ENCODE data around the gene LILRA2.

The LILRA2 gene

GRCh38 chr19:54573330-54573872 is at the start of gene LILRA2:
TSS of gene LILRA2 (plus strand) at chr19:54573790. CDS start at chr19:54573879, 89 bp downstream.
- H3K27me3 Mint-ChIP-seq, result peaks cover 6% of the 10 kb centered on the region
- no peaks in the 10 kb centered on the region for H3K9me3 Mint-ChIP-seq
- DNase-seq (ENCODE audit: low spot score in 2 of 2) (no peak), ATAC-seq (ENCODE audit: low read depth) (peak; percentile 41)
- H3K27ac Mint-ChIP-seq, result peak within 1 kb of the TSS; percentile 16
- peaks cover 22% of the 10 kb centered on the region for H3K4me1 Mint-ChIP-seq
- peak within 1 kb of the TSS; percentile 74 for H3K4me3 Mint-ChIP-seq
- no peaks in the 10 kb centered on the region for H3K36me3 Mint-ChIP-seq

DNA sequence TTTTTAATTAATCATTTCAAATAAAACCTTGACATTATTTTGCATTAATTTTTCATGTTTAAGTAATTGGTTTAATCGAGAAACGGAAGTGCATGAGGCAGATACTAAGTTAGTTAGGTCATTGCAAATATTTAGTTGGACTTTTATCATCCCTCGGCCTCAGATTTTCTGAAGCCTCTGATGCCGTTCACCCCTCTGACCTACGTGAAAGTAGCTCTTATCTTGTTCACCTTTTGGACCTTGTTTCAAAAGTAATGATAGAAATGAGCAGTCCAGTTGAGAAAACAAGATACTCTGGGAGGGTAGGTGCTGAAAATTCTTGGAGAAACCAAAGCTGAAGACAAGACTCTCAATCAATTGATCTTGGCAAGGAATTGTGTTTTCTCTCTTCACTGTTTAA is 48.0 kb upstream of the LILRA2 start:
- Mint-ChIP-seq H3K27me3 (peaks cover 30% of the 10 kb centered on the region), H3K9me3 (peaks cover 2% of the 10 kb centered on the region), H3K27ac (no peak overlapping the region), H3K4me1 (peaks cover 22% of the 10 kb centered on the region), H3K36me3 (no peaks in the 10 kb centered on the region), H3K4me3 (no peak overlapping the region)
- no peak for DNase-seq (ENCODE audit: low spot score in 2 of 2)
- ATAC-seq (ENCODE audit: low read depth), result no peak

DNA sequence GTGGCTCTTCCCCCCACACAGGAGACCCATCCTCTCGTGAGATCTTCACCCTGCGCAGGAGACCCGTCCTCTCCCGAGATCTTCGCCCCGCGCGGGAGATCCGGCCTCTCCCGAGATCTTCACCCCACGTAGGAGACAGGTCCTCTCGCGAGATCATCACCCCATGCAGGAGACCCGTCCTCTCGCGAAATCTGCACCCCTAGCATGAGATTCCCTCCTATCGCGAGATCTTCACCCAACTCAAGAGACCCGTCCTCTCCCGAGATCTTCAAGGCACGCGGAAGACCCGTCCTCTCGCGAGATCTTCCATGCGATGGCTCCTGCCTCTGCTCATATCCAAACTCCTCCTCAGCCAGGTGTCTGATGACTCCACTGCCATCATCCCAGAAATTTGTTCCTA is 46.6 kb upstream of the LILRA2 start:
- no peak for ATAC-seq (ENCODE audit: low read depth)
- H3K27ac Mint-ChIP-seq, result no peak overlapping the region

DNA sequence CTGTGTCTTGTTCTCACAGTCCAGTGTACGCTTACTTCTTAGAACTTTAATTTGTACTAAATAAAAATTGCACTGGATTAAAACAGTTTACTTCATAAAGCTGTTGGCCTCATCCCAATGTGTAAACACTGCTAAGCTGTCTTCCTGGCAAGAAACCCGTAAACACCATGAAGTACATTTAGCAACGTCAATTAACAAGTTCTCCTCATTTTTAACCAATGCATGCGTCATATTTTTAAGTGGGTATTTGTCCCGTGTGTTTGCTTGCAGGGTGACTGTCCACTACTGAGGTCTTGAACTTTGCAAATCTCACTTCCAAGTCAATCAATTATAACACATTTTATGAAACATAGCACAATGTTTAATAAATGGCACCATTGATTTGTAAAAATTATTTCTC is 42.7 kb upstream of the LILRA2 start:
- ATAC-seq (ENCODE audit: low read depth) (no peak), DNase-seq (ENCODE audit: low spot score in 2 of 2) (no peak)
- Mint-ChIP-seq H3K4me3 (no peak overlapping the region), H3K27me3 (peaks cover 22% of the 10 kb centered on the region), H3K9me3 (no peaks in the 10 kb centered on the region), H3K4me1 (peaks cover 13% of the 10 kb centered on the region), H3K36me3 (no peaks in the 10 kb centered on the region), H3K27ac (no peak overlapping the region)

More for the DNA sequence above, 46.6 kb upstream of the LILRA2 start:
- DNase-seq (ENCODE audit: low spot score in 2 of 2), result no peak
- Mint-ChIP-seq H3K4me3 (no peak overlapping the region), H3K27me3 (peaks cover 23% of the 10 kb centered on the region), H3K4me1 (peaks cover 11% of the 10 kb centered on the region), H3K36me3 (no peaks in the 10 kb centered on the region), H3K9me3 (peaks cover 2% of the 10 kb centered on the region)

GRCh38 chr19:54532528-54532927 is 41.1 kb upstream of the LILRA2 start:
- H3K4me1 Mint-ChIP-seq, result peaks cover 13% of the 10 kb centered on the region
- no peak for DNase-seq (ENCODE audit: low spot score in 2 of 2)
- H3K4me3 Mint-ChIP-seq, result peak overlapping the region; percentile 51
- no peaks in the 10 kb centered on the region for H3K36me3 Mint-ChIP-seq
- no peak overlapping the region for H3K27ac Mint-ChIP-seq
- H3K27me3 Mint-ChIP-seq, result peaks cover 17% of the 10 kb centered on the region
- ATAC-seq (ENCODE audit: low read depth), result peak; percentile 63
- no peaks in the 10 kb centered on the region for H3K9me3 Mint-ChIP-seq

DNA sequence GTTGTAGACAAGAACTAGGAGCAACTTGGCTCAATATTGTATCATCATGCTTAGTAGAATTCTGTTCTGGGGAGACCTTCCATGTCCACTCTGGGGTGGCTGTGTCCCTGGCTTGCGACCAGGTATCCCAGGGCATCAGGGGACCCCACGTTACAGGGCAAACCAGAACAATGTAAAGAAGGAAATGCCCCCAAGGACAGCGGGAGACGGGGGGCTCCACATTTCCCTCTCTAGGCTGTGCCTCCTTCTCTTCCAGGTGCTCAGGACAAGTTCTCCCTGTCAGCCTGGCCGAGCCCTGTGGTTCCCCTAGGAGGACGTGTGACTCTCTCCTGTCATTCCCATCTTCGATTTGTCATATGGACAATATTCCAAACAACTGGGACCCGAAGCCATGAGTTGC is 40.1 kb upstream of the LILRA2 start:
- Mint-ChIP-seq H3K4me3 (no peak overlapping the region), H3K4me1 (peaks cover 13% of the 10 kb centered on the region), H3K36me3 (no peaks in the 10 kb centered on the region), H3K27me3 (peaks cover 14% of the 10 kb centered on the region), H3K27ac (no peak overlapping the region), H3K9me3 (no peaks in the 10 kb centered on the region)
- ATAC-seq (ENCODE audit: low read depth) (no peak), DNase-seq (ENCODE audit: low spot score in 2 of 2) (no peak)

DNA sequence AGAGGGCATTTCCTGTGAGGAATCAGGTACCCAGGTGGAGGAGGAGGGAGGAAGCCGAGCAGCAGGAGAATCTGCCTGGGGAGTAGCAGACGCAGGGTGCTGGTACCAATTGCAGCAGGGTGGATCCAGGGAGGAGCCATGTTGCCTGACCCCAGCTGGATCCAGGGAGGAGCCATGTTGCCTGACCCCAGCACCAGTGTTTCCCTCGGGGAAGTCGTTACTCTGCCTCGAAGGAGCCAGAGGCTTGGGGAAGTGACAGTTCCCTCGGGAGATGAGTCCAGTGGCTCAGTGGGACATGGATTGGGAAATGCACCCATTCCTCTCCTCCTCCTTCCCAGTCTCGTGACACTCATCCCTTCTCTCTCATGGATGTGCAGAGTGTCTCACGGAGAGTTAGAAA is 39.4 kb upstream of the LILRA2 start:
- peaks cover 11% of the 10 kb centered on the region for H3K27me3 Mint-ChIP-seq
- peaks cover 9% of the 10 kb centered on the region for H3K4me1 Mint-ChIP-seq
- H3K9me3 Mint-ChIP-seq, result no peaks in the 10 kb centered on the region
- H3K36me3 Mint-ChIP-seq, result no peaks in the 10 kb centered on the region
- DNase-seq (ENCODE audit: low spot score in 2 of 2) (no peak), ATAC-seq (ENCODE audit: low read depth) (no peak)
- no peak overlapping the region for H3K4me3 Mint-ChIP-seq
- no peak overlapping the region for H3K27ac Mint-ChIP-seq

DNA sequence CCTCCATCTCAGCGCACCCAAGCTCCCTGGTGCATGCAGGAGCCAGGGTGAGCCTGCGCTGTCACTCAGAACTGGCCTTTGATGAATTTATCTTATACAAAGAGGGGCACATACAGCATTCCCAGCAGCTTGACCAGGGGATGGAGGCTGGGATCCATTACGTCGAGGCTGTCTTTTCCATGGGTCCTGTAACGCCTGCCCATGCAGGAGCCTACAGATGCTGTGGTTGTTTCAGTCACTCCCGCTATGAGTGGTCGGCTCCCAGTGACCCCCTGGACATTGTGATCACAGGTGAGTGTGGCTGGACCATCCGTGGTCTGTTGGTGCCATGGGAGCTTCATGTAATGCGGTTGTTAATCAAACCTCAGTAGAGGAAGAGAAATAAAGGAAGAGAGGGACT is 38.0 kb upstream of the LILRA2 start:
- Mint-ChIP-seq H3K27me3 (peaks cover 10% of the 10 kb centered on the region), H3K36me3 (no peaks in the 10 kb centered on the region), H3K9me3 (no peaks in the 10 kb centered on the region), H3K27ac (no peak overlapping the region), H3K4me3 (no peak overlapping the region), H3K4me1 (peaks cover 9% of the 10 kb centered on the region)
- ATAC-seq (ENCODE audit: low read depth) (no peak), DNase-seq (ENCODE audit: low spot score in 2 of 2) (no peak)

DNA sequence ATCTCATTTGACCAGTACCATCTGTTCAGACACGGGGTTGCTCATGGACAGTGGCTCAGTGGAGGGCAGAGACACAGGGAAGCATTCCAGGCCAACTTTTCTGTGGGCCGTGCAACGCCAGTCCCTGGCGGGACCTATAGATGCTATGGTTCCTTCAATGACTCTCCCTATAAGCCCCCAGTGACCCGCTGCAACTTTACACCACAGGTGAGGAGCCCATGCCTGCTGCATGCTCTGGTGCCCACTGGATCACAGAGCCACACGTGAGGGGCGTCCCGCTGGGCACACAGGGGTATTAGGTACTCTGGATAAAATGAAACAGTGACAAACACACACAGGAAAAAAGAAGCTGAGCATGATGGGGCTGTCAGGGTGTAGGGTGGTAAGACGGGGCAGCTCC is 36.6 kb upstream of the LILRA2 start:
- H3K4me1 Mint-ChIP-seq, result peaks cover 6% of the 10 kb centered on the region

DNA sequence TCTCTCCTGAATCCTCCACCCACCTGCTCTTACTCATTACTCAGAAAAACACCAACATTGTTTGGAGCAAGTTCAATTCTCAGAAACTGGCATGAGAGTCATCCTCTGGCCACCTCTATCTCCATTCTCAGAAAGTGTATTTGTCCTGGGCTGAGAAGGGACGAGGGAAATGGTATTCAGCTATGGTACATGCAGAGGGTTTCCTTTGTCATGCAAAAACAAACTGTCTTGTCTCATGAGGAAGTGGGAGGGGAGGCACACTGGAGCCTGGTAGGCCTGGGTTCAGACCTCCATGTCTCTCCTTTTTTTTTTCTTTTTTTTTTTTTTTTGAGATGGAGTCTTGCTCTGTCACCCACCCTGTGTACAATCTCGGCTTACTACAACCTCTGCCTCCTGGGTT is 31.9 kb upstream of the LILRA2 start:
- Mint-ChIP-seq H3K27me3 (peaks cover 8% of the 10 kb centered on the region), H3K4me3 (no peak overlapping the region), H3K9me3 (no peaks in the 10 kb centered on the region), H3K27ac (no peak overlapping the region), H3K4me1 (no peaks in the 10 kb centered on the region), H3K36me3 (no peaks in the 10 kb centered on the region)
- DNase-seq (ENCODE audit: low spot score in 2 of 2), result no peak
- ATAC-seq (ENCODE audit: low read depth), result no peak

More for the DNA sequence above, 36.6 kb upstream of the LILRA2 start:
- DNase-seq (ENCODE audit: low spot score in 2 of 2) (no peak), ATAC-seq (ENCODE audit: low read depth) (no peak)
- Mint-ChIP-seq H3K36me3 (no peaks in the 10 kb centered on the region), H3K9me3 (no peaks in the 10 kb centered on the region), H3K27ac (no peak overlapping the region), H3K4me3 (no peak overlapping the region), H3K27me3 (peaks cover 10% of the 10 kb centered on the region)

DNA sequence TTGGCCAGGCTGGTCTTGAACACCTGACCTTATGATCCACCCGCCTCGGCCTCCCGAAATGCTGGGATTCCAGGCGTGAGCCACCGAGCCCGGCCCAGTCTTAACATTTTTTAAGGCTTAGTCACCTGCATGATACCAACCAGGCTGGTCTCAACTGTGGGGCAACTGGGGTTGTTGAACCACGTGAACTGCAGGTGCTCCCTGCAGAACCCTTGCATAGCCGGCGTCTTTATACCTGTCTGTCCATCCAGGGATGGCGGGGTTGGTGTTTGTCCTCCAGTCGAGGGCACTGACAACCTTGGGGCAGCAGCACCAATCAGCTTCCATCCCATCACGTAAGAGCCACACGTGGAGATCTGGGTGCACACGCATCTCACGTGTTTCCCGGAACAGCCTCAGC is 24.8 kb upstream of the LILRA2 start:
- Mint-ChIP-seq H3K4me3 (no peak overlapping the region), H3K27ac (no peak overlapping the region)
- ATAC-seq (ENCODE audit: low read depth), result no peak

GRCh38 chr19:54549224-54549623 is 24.4 kb upstream of the LILRA2 start:
- ATAC-seq (ENCODE audit: low read depth) (no peak), DNase-seq (ENCODE audit: low spot score in 2 of 2) (no peak)
- Mint-ChIP-seq H3K9me3 (peaks cover 2% of the 10 kb centered on the region), H3K27ac (no peak overlapping the region), H3K4me1 (peaks cover 7% of the 10 kb centered on the region), H3K36me3 (peaks cover 4% of the 10 kb centered on the region), H3K4me3 (no peak overlapping the region), H3K27me3 (peaks cover 16% of the 10 kb centered on the region)

More for the DNA sequence above, 24.8 kb upstream of the LILRA2 start:
- peaks cover 15% of the 10 kb centered on the region for H3K27me3 Mint-ChIP-seq
- H3K9me3 Mint-ChIP-seq, result peaks cover 2% of the 10 kb centered on the region
- peaks cover 7% of the 10 kb centered on the region for H3K4me1 Mint-ChIP-seq
- peaks cover 4% of the 10 kb centered on the region for H3K36me3 Mint-ChIP-seq
- DNase-seq (ENCODE audit: low spot score in 2 of 2), result no peak

- Mint-ChIP-seq H3K27ac (no peak overlapping the region), H3K27me3 (peaks cover 13% of the 10 kb centered on the region)
- ATAC-seq (ENCODE audit: low read depth), result no peak
Observed at GRCh38 chr19:54551293-54551692, 22.3 kb upstream of the LILRA2 start.

DNA sequence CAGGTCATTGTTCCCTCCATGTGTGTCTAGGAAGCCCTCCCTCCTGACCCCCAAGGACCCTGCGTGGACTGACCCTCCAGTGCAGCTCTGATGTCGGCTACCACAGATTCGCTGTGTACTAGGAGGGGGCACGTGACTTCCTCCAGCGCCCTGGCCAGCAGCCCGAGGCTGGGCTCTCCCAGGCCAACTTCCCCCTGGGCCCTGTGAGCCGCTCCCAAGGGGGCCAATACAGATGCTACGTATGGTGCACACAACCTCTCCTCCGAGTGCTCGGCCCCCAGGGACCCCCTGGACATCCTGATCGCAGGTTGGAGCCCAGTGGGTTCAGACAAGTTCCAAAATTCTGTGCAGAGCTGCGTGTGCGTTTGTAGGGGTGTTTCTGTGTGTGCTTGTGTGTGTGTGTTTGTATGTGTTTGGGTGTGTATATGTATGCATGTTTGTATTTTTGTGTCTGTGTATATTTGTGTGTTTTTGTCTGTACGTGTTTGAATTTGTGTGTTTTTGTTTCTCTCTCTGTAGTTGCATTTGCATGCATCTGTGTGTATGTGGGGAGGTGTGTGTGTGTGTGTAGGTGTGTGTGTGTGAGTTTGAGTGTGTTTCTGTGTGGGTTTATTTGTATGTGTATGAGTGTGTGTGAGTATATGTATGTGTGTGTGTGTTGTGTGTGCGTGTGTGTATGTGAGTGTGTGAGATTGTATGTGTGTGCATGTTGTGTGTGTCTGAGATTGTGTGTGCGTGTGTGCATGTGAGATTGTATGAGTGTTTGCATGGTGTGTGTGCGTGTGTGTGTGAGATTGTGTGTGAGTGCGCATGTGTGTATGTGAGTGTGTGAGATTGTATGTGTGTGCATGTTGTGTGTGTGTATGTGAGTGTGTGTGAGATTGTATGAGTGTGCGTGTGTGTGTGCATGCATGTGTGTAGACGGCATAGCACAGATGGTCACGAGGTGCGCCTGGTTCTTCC is 21.4 kb upstream of the LILRA2 start:
- Mint-ChIP-seq H3K27ac (no peak overlapping the region), H3K9me3 (peaks cover 2% of the 10 kb centered on the region), H3K4me1 (peaks cover 7% of the 10 kb centered on the region), H3K27me3 (peaks cover 13% of the 10 kb centered on the region), H3K36me3 (peaks cover 4% of the 10 kb centered on the region), H3K4me3 (no peak overlapping the region)
- DNase-seq (ENCODE audit: low spot score in 2 of 2) (no peak), ATAC-seq (ENCODE audit: low read depth) (peak; percentile 27)

More at GRCh38 chr19:54551293-54551692, 22.3 kb upstream of the LILRA2 start:
- Mint-ChIP-seq H3K36me3 (peaks cover 4% of the 10 kb centered on the region), H3K9me3 (peaks cover 2% of the 10 kb centered on the region), H3K4me1 (peaks cover 7% of the 10 kb centered on the region), H3K4me3 (no peak overlapping the region)
- no peak for DNase-seq (ENCODE audit: low spot score in 2 of 2)

Measured in memory B cell (primary cell).